Erythroblast (primary cell): Measurements from ENCODE around the gene PDPN.

ENCODE experiments used
- GATA1 ChIP-seq: IDR thresholded peaks from 2 replicates; pipeline ENCODE4 v1.6.1; 2011; ENCODE audit warnings: low read depth, mild to moderate bottlenecking, control low read depth, low read length, moderate library complexity
- POLR2A ChIP-seq: IDR thresholded peaks from 2 replicates; pipeline ENCODE4 v1.6.1; 2011; ENCODE audit warnings: mild to moderate bottlenecking, low read length

GRCh38 chr1:13651279-13651678 lies 67.6 kb downstream of the PDPN start:
- TF ChIP-seq POLR2A (no peak), GATA1 (no peak)
